Lower leg skin (tissue), 4 donors: ENCODE measurements around the gene FMC1. TPM values are rescaled to one million over a fixed set of nuclear protein-coding genes. Genes with fewer than 3 reads are reported as not detected.

ENCODE experiments used
- DNase-seq, 2 donors: peaks; one replicate each; pipeline ENCODE4 v3.0.0-alpha.2; 2019; ENCODE audit warnings: low spot score in 2 of 2
- H3K4me3 ChIP-seq: fragments of 200-600 bp; sonication (generic); 2 replicates; pipeline ENCODE4 v1.5.1; 2017; ENCODE audit warnings: mild to moderate bottlenecking, low read depth; ENCODE audit not compliant: poor library complexity, severe bottlenecking
- CTCF ChIP-seq, 3 donors: fragments of 450-650 bp; IDR thresholded peaks; one replicate each; pipeline ENCODE4 v1.5.1; 2016; ENCODE audit warnings: antibody characterized with exemption in 3 of 3, mild to moderate bottlenecking in 3 of 3, moderate library complexity in 2 of 3
- POLR2A ChIP-seq, 2 donors: fragments of 450-650 bp; IDR thresholded peaks; one replicate each; pipeline ENCODE4 v1.6.1; 2016 to 2017; ENCODE audit warnings: antibody characterized with exemption in 2 of 2, mild to moderate bottlenecking in 1 of 2, moderate library complexity in 1 of 2
- WGBS, 2 donors: methylation state at CpG; one replicate each; pipeline ENCODE4 v1.1.5; 2018; 5-methylcytosine and 5-hydroxymethylcytosine counted together
- intact Hi-C: fragments of 100-400 bp; cut with DNase I; formaldehyde crosslinking; loops from one replicate; pipeline ENCODE4 v1.15.0; 2023; ENCODE audit warnings: low total_unique reads
- total RNA-seq, 4 donors: library from RNA; depleted of rRNA; stranded (reverse); fragments of >200 nt; gene quantifications; one replicate each; pipeline ENCODE4 v1.1.0, GENCODE V29; 2016

FMC1 gene
- total RNA-seq, 4 donors from 2014 or later = 3.9 to 12.3 (median 8.0) TPM

DNA sequence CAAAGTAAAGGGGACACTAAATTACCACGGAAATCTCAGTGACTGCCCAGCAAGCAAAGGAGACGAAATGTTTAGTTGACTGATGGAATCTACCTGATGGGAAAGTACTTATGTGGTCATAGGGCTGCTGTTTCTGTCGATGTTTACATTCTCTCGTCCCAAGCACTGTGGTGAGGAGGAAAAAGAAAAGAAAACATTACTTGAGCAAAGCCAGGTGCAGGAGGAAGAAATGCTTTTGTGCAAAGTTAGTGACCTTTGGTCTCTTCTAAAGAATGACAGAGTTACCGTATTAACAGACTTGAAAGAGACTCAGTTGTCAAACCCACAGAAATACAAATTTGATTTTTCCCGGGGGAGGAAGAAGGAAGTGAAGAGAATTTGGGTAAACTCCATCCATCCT, 43.3 kb upstream of the FMC1 start:
- no peak for DNase-seq
- intact Hi-C loops = no loop called here
- H3K4me3 ChIP-seq = no peak overlapping the region
- TF ChIP-seq CTCF (IDR thresholded peaks at IDR 0.05) = no peak
- TF ChIP-seq POLR2A (IDR thresholded peaks at IDR 0.05) = no peak
- WGBS, 2 donors = 83% methylated on average over 6 of the region's 6 CpGs

DNA sequence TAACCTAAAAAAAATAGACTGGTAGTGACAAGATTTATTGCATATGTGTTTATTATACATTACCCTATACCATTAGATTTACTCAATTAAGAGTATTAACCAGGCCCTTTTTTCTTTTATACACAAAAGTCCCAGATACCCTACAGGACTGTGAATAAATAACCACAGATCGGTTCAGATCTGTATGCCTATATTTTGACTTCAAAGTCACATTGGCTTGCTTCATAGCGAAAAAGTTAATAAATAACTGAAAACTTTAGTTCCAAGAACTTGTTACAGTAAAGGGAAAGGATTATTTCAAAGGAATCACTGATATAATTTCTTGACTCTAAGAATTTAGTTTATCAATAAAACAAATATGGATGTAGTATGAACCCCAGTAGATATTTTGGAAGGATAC, 41.8 kb upstream of the FMC1 start:
- 95 to 100% methylated on average over 2 of the region's 2 CpGs for WGBS, 2 donors
- intact Hi-C loops = no loop called here
- TF ChIP-seq CTCF (IDR thresholded peaks at IDR 0.05) = no peak
- DNase-seq = no peak
- H3K4me3 ChIP-seq = no peak overlapping the region

DNA sequence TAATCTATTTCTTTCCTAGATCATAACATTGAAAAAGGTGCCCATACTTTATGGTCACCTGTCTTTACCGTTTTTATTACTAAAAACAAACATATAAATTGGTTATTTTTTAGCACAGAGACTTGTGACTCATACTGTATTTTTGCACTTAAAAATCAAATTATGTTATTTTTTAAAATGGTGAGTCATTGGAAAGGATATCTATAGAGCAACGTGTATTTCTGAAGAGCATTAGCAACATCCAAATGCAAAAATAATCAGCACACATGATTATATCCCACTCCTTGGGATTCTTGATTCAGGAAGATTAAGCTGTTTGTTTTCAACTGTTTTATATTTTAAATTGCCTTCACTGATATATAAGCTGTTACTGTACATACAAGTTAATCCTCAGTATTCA, 40.7 kb upstream of the FMC1 start:
- DNase-seq = no peak
- intact Hi-C loops = no loop called here
- TF ChIP-seq CTCF (IDR thresholded peaks at IDR 0.05) = no peak
- no peak for TF ChIP-seq POLR2A (IDR thresholded peaks at IDR 0.05)
- no peak overlapping the region for H3K4me3 ChIP-seq
- 87 to 89% methylated on average over 2 of the region's 2 CpGs for WGBS, 2 donors

DNA sequence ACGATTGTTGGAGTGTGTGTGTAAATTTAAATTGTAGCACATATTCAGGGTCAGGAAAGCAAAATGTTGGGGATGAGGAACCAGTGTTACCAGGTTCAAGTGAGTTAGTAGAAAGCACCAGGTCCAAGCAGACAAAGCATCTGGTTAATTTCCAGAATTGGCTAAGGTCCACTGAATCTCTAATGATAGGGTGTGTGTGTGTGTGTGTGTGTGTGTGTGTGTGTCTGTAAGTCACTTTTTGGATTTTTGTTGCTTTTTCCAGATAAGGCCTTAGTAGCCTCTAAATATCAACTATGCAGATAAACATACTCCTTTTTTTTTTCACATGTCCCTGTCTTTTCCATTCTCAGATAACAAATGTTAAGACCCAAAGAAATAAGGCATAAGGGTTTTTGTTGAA, 36.6 kb upstream of the FMC1 start:
- TF ChIP-seq CTCF (IDR thresholded peaks at IDR 0.05) (no peak), POLR2A (IDR thresholded peaks at IDR 0.05) (no peak)
- 85 to 91% methylated on average over 1 of the region's 1 CpG for WGBS, 2 donors
- intact Hi-C loops = no loop called here
- H3K4me3 ChIP-seq = no peak overlapping the region
- DNase-seq = no peak

DNA sequence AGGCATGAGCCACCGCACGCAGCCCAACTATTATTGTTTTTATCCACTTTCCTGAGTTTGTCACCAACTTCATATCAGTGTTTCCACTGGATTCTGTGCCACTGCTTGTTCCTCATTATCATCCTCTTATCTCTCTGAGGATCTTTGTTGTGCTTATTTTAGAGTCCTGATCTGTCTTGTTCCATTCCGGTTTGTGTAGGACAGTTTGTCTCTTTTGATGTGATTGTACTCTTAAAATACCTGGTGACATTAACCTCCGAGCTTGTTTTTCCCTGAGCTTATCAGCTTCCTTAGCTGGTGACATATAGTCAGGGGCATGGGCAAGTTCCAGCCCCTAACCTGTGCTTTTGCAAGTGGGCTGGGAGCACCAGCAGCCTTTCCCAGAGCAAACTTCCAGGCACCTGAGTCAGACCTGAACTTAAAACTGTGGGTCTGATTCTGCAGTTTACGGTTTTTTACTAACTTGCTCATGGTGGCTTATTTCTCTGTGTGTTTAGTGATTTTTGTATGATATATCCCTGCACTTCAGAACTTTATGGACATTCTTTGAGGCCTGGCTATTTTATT, 23.1 kb upstream of the FMC1 start:
- 60 to 68% methylated on average over 5 of the region's 5 CpGs for WGBS, 2 donors

More for the DNA sequence above, 23.1 kb upstream of the FMC1 start:
- DNase-seq = no peak
- intact Hi-C loops = no loop called here
- TF ChIP-seq CTCF (IDR thresholded peaks at IDR 0.05) = no peak
- no peak for TF ChIP-seq POLR2A (IDR thresholded peaks at IDR 0.05)
- H3K4me3 ChIP-seq = no peak overlapping the region
